Lower leg skin (tissue), 4 donors: ENCODE results near the gene MAPKAPK3. TPM values are rescaled to one million over a fixed set of nuclear protein-coding genes. Genes with fewer than 3 reads are reported as not detected.

Experiments
- DNase-seq, 2 donors: peaks; one replicate each; pipeline ENCODE4 v3.0.0-alpha.2; 2019; ENCODE audit warnings: low spot score in 2 of 2
- H3K4me3 ChIP-seq: fragments of 200-600 bp; sonication (generic); 2 replicates; pipeline ENCODE4 v1.5.1; 2017; ENCODE audit warnings: mild to moderate bottlenecking, low read depth; ENCODE audit not compliant: poor library complexity, severe bottlenecking
- CTCF ChIP-seq, 3 donors: fragments of 450-650 bp; IDR thresholded peaks; one replicate each; pipeline ENCODE4 v1.5.1; 2016; ENCODE audit warnings: antibody characterized with exemption in 3 of 3, mild to moderate bottlenecking in 3 of 3, moderate library complexity in 2 of 3
- POLR2A ChIP-seq, 2 donors: fragments of 450-650 bp; IDR thresholded peaks; one replicate each; pipeline ENCODE4 v1.6.1; 2016 to 2017; ENCODE audit warnings: antibody characterized with exemption in 2 of 2, mild to moderate bottlenecking in 1 of 2, moderate library complexity in 1 of 2
- WGBS, 2 donors: methylation state at CpG; one replicate each; pipeline ENCODE4 v1.1.5; 2018; 5-methylcytosine and 5-hydroxymethylcytosine counted together
- intact Hi-C: fragments of 100-400 bp; cut with DNase I; formaldehyde crosslinking; loops from one replicate; pipeline ENCODE4 v1.15.0; 2023; ENCODE audit warnings: low total_unique reads
- total RNA-seq, 4 donors: library from RNA; depleted of rRNA; stranded (reverse); fragments of >200 nt; gene quantifications; one replicate each; pipeline ENCODE4 v1.1.0, GENCODE V29; 2016

Gene MAPKAPK3
- total RNA-seq, 4 donors from 2014 or later, result 65.2 to 128 (median 91.7) TPM

GRCh38 chr3:50628601-50629000, 11.7 kb downstream of the MAPKAPK3 start:
- intact Hi-C loops, result no loop called here

GRCh38 chr3:50630394-50630793, 13.4 kb downstream of the MAPKAPK3 start:
- WGBS, 2 donors, result 74 to 77% methylated on average over 5 to 6 of the region's 6 CpGs
- no peak overlapping the region for H3K4me3 ChIP-seq
- intact Hi-C loops, result no loop called here
- TF ChIP-seq POLR2A (IDR thresholded peaks at IDR 0.05), result no peak
- no peak for TF ChIP-seq CTCF (IDR thresholded peaks at IDR 0.05)
- no peak for DNase-seq

More at GRCh38 chr3:50628601-50629000, 11.7 kb downstream of the MAPKAPK3 start:
- H3K4me3 ChIP-seq, result no peak overlapping the region
- DNase-seq, result no peak
- no peak for TF ChIP-seq CTCF (IDR thresholded peaks at IDR 0.05)
- TF ChIP-seq POLR2A (IDR thresholded peaks at IDR 0.05), result no peak
- 97 to 98% methylated on average over 3 of the region's 3 CpGs for WGBS, 2 donors

GRCh38 chr3:50630877-50631276, 13.9 kb downstream of the MAPKAPK3 start:
- WGBS, 2 donors, result 75 to 78% methylated on average over 7 of the region's 7 CpGs
- no peak for DNase-seq
- no peak overlapping the region for H3K4me3 ChIP-seq
- intact Hi-C loops, result no loop called here
- TF ChIP-seq POLR2A (IDR thresholded peaks at IDR 0.05) (no peak), CTCF (IDR thresholded peaks at IDR 0.05) (no peak)

- no peak overlapping the region for H3K4me3 ChIP-seq
- DNase-seq, result no peak
- intact Hi-C loops, result no loop called here
- no peak for TF ChIP-seq CTCF (IDR thresholded peaks at IDR 0.05)
- no peak for TF ChIP-seq POLR2A (IDR thresholded peaks at IDR 0.05)
- WGBS, 2 donors, result 27 to 43% methylated on average over 5 of the region's 5 CpGs
Measured at GRCh38 chr3:50632450-50632849, 15.5 kb downstream of the MAPKAPK3 start.

GRCh38 chr3:50633230-50633790, 16.4 kb downstream of the MAPKAPK3 start:
- no peak for DNase-seq
- intact Hi-C loops, result no loop called here
- WGBS, 2 donors, result 58 to 59% methylated on average over 5 of the region's 5 CpGs
- TF ChIP-seq CTCF (IDR thresholded peaks at IDR 0.05) (no peak), POLR2A (IDR thresholded peaks at IDR 0.05) (no peak)
- H3K4me3 ChIP-seq, result no peak overlapping the region

- DNase-seq, result no peak
- no peak overlapping the region for H3K4me3 ChIP-seq
- intact Hi-C loops, result no loop called here
- TF ChIP-seq CTCF (IDR thresholded peaks at IDR 0.05) (no peak), POLR2A (IDR thresholded peaks at IDR 0.05) (no peak)
Measured at GRCh38 chr3:50635066-50635465, 18.1 kb downstream of the MAPKAPK3 start.
